ENCODE measurements around the gene PAOX. TPM values are rescaled to one million over a fixed set of nuclear protein-coding genes. Genes with fewer than 3 reads are reported as not detected.
A peak's percentile ranks its signal among the peaks of the same experiment; 100 is the strongest.
"Not testable (repeated sequence)": the region's sequence is repeated elsewhere in the genome, so short reads cannot be mapped to it uniquely, and the experiment has no call there.

The PAOX gene
- total RNA-seq, 1 donor from 2014 or later, result 16.9 TPM

- intact Hi-C loops (cut with micrococcal nuclease), result loop anchor here (5.0 kb wide), 1 partner anchor 33 kb away; the partner anchor contains the start of gene ECHS1
- Mint-ChIP-seq H3K36me3 (ENCODE audit: low read depth) (peaks cover 83% of the 10 kb centered on the region), H3K27me3 (no peaks in the 10 kb centered on the region), H3K4me1 (peaks cover 48% of the 10 kb centered on the region), H3K4me3 (no peak overlapping the region), H3K9me3 (no peaks in the 10 kb centered on the region), H3K27ac (no peak overlapping the region)
- TF ChIP-seq CTCF (IDR thresholded peaks at IDR 0.05), result no peak
- ATAC-seq (ENCODE audit: low read depth) (no peak), DNase-seq (no peak)
- ChIA-PET POLR2A (interaction anchor here (0.7 to 2.3 kb wide), 3 partner anchors 11 to 82 kb away, joined by 3 to 6 read pairs (median 5); partner anchors contain the start of gene MTG1), CTCF (interaction anchor here (1.0 kb wide), 1 partner anchor 76 kb away, joined by 3 read pairs; no protein-coding TSS in a partner anchor)
These were observed 26.2 kb downstream of the PAOX start for GRCh38 chr10:133405272-133405671.

GRCh38 chr10:133405844-133406527 lies 26.9 kb downstream of the PAOX start:
- peak overlapping the region; percentile 7 for H3K4me3 Mint-ChIP-seq
- ATAC-seq (ENCODE audit: low read depth), result peak; percentile 36
- no peak for TF ChIP-seq CTCF (IDR thresholded peaks at IDR 0.05)
- no peaks in the 10 kb centered on the region for H3K9me3 Mint-ChIP-seq
- POLR2A ChIA-PET, result interaction anchor here (0.7 to 2.3 kb wide), 3 partner anchors 12 to 82 kb away, joined by 3 to 6 read pairs (median 5); partner anchors contain the start of gene MTG1
- H3K27me3 Mint-ChIP-seq, result no peaks in the 10 kb centered on the region
- intact Hi-C loops (cut with micrococcal nuclease), result loop anchor here (1.0 to 5.0 kb wide), 2 partner anchors 17 to 34 kb away; partner anchors contain the start of gene ECHS1
- H3K27ac Mint-ChIP-seq, result peak overlapping the region; percentile 51
- H3K36me3 Mint-ChIP-seq (ENCODE audit: low read depth), result peaks cover 84% of the 10 kb centered on the region
- CTCF ChIA-PET, result interaction anchor here (0.6 to 1.0 kb wide), 2 partner anchors 16 to 76 kb away, joined by 3 read pairs; no protein-coding TSS in a partner anchor
- DNase-seq, result no peak
- peaks cover 41% of the 10 kb centered on the region for H3K4me1 Mint-ChIP-seq

- H3K27me3 Mint-ChIP-seq, result no peaks in the 10 kb centered on the region
- peaks cover 19% of the 10 kb centered on the region for H3K9me3 Mint-ChIP-seq
- CTCF ChIA-PET, result interaction anchor here (1.3 kb wide), 1 partner anchor 82 kb away, joined by 4 read pairs; no protein-coding TSS in a partner anchor
- no peak overlapping the region for H3K27ac Mint-ChIP-seq
- no peak for DNase-seq
- H3K4me3 Mint-ChIP-seq, result no peak overlapping the region
- TF ChIP-seq CTCF (IDR thresholded peaks at IDR 0.05), result no peak
- H3K4me1 Mint-ChIP-seq, result peaks cover 8% of the 10 kb centered on the region
- H3K36me3 Mint-ChIP-seq (ENCODE audit: low read depth), result peaks cover 81% of the 10 kb centered on the region
- POLR2A ChIA-PET, result no interaction called here
- ATAC-seq (ENCODE audit: low read depth), result no peak
- intact Hi-C loops (cut with micrococcal nuclease), result no loop called here
These were observed 32.7 kb downstream of the PAOX start for GRCh38 chr10:133411523-133412380.

GRCh38 chr10:133412381-133412711 lies 33.3 kb downstream of the PAOX start:
- intact Hi-C loops (cut with micrococcal nuclease), result no loop called here
- ChIA-PET POLR2A (no interaction called here), CTCF (interaction anchor here (1.3 kb wide), 1 partner anchor 83 kb away, joined by 4 read pairs; no protein-coding TSS in a partner anchor)
- ATAC-seq (ENCODE audit: low read depth), result no peak
- DNase-seq, result no peak
- Mint-ChIP-seq H3K4me1 (peaks cover 5% of the 10 kb centered on the region), H3K27me3 (no peaks in the 10 kb centered on the region), H3K27ac (no peak overlapping the region), H3K9me3 (peaks cover 19% of the 10 kb centered on the region), H3K4me3 (no peak overlapping the region), H3K36me3 (ENCODE audit: low read depth) (peaks cover 75% of the 10 kb centered on the region)
- no peak for TF ChIP-seq CTCF (IDR thresholded peaks at IDR 0.05)

GRCh38 chr10:133414401-133414800 lies 35.3 kb downstream of the PAOX start:
- H3K9me3 Mint-ChIP-seq, result peaks cover 19% of the 10 kb centered on the region
- H3K4me3 Mint-ChIP-seq; H3K27ac Mint-ChIP-seq; CTCF ChIA-PET; H3K4me1 Mint-ChIP-seq; intact Hi-C loops (cut with micrococcal nuclease); ATAC-seq (ENCODE audit: low read depth); H3K27me3 Mint-ChIP-seq; DNase-seq; POLR2A ChIA-PET: not testable (repeated sequence)
- peaks cover 73% of the 10 kb centered on the region for H3K36me3 Mint-ChIP-seq (ENCODE audit: low read depth)
